NB4 (cell line): ENCODE data around the gene DEFB118.

ENCODE experiments used
- DNase-seq: peaks from one replicate; pipeline ENCODE4 v3.0.0; 2010; ENCODE audit warnings: low read depth
- H3K4me3 ChIP-seq: one replicate; pipeline ENCODE4 v1.5.1; 2011; ENCODE audit warnings: mild to moderate bottlenecking, low read depth, low read length, moderate library complexity
- CTCF ChIP-seq: IDR thresholded peaks from one replicate; pipeline ENCODE4 v1.5.1; 2012; ENCODE audit warnings: low read depth, low read length
- MAX ChIP-seq: IDR thresholded peaks from 2 replicates; pipeline ENCODE4 v1.6.1; 2011; ENCODE audit warnings: low read depth, low read length
- MYC ChIP-seq: IDR thresholded peaks from 2 replicates; pipeline ENCODE4 v1.6.1; 2011; ENCODE audit warnings: low read depth, low read length
- POLR2A ChIP-seq: IDR thresholded peaks from 2 replicates; pipeline ENCODE4 v1.6.1; 2011; ENCODE audit warnings: mild to moderate bottlenecking; ENCODE audit not compliant: insufficient read length; ENCODE audit errors: extremely low read depth

DEFB118 gene

GRCh38 chr20:31414381-31414780 lies 46.0 kb downstream of the DEFB118 start:
- DNase-seq = no peak
- H3K4me3 ChIP-seq = no peak overlapping the region
- TF ChIP-seq CTCF (no peak), MYC (no peak), MAX (no peak), POLR2A (no peak)

GRCh38 chr20:31415653-31416052 lies 47.3 kb downstream of the DEFB118 start:
- H3K4me3 ChIP-seq = no peak overlapping the region
- no peak for DNase-seq
- TF ChIP-seq POLR2A (no peak), MYC (no peak), CTCF (no peak)

GRCh38 chr20:31418307-31418706 lies 49.9 kb downstream of the DEFB118 start:
- no peak overlapping the region for H3K4me3 ChIP-seq
- no peak for DNase-seq
- TF ChIP-seq POLR2A = no peak
- no peak for TF ChIP-seq MYC
- TF ChIP-seq MAX = no peak
- no peak for TF ChIP-seq CTCF
